GM18868 (cell line): Measurements from ENCODE around the gene BICRA.

ENCODE experiments used
- ATAC-seq: cut with Tn5 transposase; IDR thresholded peaks from one replicate; pipeline ENCODE4 v1.9.1; 2021; ENCODE audit warnings: mild to moderate bottlenecking, moderate library complexity; ENCODE audit not compliant: unreplicated experiment

Gene BICRA

DNA sequence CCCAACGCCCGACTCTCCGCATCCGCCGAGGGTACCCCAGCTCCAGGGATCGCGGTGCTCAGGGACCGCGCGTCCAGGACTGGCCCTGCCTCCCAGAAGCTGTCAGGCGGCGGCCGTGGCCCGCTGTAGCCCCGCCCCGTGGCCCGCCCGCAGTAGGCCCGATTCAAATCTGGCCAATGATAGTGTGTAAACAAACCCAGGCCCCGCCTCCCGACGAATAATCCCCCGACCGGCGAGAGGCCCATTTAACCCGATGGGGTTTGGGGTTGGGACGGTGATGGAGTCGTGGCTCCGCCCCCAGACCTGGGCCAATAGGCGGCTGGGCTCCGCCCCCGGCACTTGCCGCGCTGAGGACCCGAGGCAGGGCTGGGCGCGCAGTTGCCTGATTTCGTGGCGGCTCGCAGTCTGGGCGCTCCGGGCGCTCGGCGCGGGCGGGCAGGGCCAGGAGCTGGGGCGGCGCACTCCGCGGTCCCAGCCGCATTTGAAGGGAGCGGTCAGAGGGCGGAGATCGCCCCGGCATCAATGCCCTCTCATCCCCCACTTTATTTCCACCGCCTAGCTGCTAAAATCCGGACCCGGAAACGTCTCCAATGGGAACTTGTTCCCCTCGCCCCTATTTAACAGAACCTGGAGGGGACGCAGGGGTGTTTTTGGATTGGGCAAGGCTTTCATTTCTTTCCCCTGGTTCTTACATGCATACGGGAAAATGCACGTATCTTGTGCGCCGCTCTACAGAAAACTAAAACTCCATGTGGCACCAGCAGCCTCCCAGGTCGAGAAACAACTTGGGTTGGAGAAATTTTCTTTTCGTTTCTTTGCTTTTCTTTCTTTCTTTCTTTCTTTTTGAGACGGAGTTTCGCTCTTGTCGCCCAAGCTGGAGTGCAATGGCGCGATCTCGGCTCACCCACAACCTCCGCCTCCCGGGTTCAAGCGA, 8.4 kb upstream of the BICRA start:
- peak; percentile 96 for ATAC-seq

DNA sequence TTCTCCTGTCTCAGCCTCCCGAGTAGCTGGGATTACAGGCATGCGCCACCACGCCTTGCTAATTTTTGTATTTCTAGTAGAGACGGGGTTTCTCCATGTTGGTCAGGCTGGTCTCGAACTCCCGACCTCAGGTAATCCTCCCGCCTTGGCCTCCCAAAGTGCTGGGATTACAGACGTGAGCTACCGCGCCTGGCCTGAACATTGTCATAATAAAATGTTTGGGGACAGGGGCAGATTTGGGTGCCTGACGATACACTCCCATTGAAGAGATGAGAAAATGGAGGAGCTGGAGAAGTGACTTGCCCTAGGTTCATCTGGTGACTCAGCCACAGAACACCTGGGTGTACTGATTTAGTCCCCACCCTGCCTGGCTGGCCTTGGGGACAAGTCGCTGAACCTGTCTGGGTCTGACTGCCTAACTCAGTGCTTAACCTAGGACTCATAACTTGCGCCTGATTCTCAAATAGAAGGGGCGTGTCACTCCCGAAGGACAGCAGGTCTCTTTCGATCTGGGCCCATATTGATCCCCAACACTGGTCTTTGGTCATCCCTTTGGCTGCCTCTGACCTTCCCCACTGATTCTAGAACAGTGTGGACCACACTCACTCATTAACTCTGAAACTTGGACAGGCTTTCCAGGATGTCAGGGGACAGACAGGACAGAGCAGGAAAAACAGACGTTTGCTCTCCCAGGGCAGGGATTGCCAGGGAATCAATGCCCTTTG, 7.6 kb upstream of the BICRA start:
- ATAC-seq = no peak

DNA sequence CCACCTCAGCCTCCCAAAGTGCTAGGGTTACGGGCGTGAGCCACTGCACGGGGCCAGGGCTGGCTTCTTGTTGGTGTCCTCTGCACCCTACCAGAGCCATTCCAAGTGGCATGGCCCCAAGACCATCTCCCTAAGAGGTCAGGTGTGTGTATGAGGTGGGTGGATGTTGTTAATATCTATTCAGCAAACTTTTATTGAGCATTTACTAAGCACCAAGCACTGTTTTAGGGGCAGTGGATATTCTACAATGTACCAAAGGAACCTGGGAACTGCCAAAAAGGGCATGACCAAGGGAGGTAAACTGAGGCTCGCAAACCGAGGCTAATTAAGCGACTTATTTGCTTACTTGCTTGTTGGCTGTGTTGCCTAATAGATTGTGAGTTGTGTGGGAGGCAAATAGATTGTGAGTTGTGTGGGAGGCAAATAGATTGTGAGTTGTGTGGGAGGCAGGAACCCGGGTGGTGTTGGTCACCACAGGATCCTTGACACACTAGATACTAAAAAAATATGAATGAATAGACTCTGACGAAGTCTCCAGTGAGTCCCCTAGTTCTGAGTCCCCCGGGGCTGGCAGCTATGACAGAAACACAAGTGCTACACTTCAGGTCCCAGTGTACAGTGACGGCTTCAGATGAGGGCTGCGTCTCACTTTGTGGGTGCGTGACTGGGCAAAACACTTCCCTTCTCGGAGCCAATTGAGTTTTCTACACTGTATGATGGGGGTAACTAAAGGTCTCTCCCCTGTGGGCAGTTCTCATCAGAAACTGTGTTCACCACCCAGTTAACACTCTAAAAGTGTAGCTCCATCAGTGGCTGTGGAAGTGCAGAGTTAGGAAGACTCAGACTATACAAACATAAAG, 5.0 kb upstream of the BICRA start:
- ATAC-seq = no peak

DNA sequence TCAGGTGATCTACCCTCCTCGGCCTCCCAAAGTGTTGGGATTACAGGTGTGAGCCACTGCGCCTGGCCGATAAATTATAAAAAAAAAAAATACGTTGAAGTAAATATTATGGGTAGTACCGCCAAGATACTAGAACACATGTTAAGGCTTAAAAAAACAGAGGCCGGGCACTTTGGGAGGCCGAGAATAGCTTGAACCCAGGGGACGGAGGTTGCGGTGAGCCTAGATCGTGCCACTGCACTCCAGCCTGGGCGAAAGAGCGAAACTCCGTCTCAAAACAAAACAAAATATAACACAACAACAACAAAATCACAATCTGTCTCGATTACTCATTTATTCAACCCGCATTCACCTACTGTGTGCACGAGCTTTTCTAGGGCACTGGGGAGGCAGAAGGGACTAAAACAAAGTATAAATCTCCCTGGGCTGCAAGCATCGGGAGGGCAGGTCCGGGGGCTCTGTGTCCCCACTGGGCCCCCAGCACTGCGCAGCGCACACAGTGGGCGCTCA, 1.3 kb upstream of the BICRA start:
- ATAC-seq = no peak

GRCh38 chr19:47608074-47608918, 638 bp upstream of the BICRA start:
- ATAC-seq = peak; percentile 86

- no peak for ATAC-seq
Observed at GRCh38 chr19:47609906-47610894, 1.3 kb downstream of the BICRA start.

- no peak for ATAC-seq
Observed at GRCh38 chr19:47610902-47611301, 2.0 kb downstream of the BICRA start.

GRCh38 chr19:47613165-47614020, 4.5 kb downstream of the BICRA start:
- no peak for ATAC-seq

GRCh38 chr19:47614021-47614295, 5.0 kb downstream of the BICRA start:
- no peak for ATAC-seq

GRCh38 chr19:47614559-47614958, 5.6 kb downstream of the BICRA start:
- ATAC-seq = no peak

DNA sequence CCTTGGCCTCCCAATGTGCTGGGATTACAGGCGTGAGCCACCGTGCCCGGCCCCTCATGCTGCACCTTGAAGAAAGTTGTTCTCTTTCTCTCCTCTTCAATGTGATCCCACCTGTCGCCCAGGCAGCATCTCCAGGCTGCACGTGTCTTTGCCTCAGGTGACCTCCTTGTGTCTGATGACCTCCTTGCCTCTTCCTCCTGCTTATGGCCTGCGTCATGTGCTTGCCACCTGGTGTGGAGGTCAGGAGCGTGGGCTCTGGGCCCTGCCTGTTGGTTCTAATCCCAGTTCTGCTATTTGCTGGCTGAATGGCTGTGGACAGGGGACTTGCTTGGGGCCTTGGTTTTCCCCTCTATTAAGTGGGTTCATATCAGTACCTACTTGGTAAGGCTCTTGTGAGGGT, 6.3 kb downstream of the BICRA start:
- no peak for ATAC-seq

DNA sequence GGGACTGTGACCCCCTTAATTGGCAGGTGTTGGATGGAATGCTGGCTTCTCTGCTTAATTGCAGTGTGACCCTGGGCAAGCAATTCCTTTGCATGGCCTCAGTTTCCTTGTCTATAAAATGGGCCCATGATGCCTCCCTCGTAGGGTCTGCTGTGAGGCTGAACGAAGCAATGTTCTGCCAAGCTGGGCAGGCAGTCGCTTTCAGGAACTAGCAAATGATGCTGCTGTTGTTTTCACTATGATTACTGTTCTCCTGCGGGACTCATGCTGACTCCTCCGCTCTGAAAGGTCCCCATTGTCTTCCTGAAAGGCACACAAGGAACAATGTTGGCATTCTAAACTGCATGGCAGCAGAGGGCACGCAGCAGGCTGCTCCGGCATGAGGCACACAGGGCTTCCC, 6.8 kb downstream of the BICRA start:
- no peak for ATAC-seq

DNA sequence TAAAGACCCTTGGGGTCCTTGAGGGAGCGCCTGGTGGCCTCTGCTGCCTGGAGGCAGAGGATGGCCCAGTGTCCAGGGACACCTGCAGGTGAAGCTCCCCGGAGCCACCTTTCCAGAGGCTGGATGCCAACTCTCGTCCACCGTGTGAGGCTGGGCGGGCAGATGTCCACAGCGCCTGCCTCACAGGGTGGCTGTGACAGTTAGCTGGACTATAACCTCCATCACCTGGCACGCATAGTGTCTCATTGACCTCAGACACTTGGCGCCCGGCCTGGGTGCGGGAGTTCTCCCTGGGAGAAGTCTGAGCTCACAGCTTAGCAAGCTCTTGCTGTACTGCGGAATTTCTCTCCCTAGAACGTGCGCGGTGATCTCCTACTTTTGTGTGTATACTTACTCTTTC, 9.8 kb downstream of the BICRA start:
- ATAC-seq = no peak

DNA sequence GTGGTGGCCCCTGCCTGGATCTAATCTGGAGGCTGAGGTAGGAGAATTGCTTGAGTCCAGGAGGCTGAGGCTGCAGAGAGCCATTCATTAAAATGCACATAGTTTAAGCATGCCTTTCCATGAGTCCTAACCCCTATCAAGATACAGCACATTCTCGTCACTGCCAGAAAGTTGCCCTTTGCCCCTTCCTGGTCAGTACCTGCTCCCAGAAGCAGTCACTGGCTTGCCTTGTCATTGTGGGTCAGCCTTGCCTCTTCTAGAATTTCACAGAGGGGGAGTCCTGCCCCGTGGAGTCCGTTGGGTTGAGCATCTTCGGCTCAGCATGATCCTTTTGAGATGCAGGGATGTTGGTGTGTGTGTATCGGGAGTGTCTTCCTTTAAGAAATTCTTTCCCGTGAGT, 10.8 kb downstream of the BICRA start:
- ATAC-seq = no peak

DNA sequence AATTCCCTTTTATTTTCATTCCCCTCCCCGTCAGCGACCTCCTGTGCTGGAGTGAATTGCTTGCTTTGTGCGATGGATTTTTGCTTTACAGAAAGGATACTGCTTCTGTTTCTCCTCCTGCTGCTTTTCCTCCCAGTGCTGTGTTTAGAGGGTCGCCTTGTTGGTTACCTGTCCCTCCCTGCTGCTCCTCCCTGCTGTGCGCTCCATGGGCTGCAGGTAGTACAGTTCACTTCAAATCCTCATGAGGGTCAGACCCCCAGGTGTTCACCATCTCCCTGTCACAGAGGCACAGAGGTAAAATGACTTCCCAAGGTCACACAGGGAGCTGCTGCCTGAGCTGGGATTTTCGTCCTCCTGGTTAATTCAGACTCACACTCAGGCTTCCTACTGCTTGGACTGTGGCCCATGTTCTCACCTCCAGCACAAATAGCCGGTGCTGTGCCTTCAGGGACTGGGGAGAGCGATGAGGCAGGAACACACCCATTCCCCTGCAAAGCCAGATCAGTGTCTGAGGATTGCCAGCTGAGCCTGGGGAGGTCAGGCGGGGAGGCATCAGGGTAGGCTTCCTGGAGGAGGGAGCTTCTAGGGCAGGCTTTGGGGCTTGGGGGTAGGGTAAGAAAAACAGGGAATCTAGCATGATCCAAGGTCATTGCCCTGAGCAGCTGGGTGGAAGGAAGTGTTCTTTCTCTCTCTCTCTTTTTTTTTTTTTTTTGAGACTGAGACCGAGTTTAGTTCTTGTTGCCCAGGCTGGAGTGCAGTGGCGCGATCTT, 14.4 kb downstream of the BICRA start:
- no peak for ATAC-seq

- ATAC-seq = no peak
Observed at GRCh38 chr19:47623921-47624391, 15.0 kb downstream of the BICRA start.

DNA sequence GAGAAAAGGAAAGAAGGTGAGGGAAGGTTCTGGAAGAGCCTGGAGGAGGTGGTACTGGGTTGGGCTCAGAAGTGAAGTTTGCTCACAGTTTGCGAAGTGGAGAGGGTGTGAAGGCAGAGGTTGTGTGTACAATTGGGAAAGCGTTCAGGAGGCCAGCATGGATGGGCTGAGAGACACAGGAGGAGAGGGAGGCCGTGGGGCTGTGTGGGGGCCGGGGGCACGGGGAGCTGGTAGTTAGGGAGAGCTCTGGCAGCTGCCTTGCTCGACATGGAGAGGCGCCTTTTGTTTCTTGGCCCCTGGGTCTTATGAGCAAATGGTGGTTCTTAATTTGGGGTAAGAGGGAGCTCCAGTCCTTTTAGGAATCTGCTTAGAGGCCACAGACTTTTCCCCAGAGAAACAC, 16.7 kb downstream of the BICRA start:
- no peak for ATAC-seq
